ENCODE measurements around the gene MMP24. TPM values are rescaled to one million over a fixed set of nuclear protein-coding genes. Genes with fewer than 3 reads are reported as not detected.

Gene MMP24
- total and polyA plus RNA-seq, 10 donors = 0.10 to 0.32 (median 0.18) TPM

DNA sequence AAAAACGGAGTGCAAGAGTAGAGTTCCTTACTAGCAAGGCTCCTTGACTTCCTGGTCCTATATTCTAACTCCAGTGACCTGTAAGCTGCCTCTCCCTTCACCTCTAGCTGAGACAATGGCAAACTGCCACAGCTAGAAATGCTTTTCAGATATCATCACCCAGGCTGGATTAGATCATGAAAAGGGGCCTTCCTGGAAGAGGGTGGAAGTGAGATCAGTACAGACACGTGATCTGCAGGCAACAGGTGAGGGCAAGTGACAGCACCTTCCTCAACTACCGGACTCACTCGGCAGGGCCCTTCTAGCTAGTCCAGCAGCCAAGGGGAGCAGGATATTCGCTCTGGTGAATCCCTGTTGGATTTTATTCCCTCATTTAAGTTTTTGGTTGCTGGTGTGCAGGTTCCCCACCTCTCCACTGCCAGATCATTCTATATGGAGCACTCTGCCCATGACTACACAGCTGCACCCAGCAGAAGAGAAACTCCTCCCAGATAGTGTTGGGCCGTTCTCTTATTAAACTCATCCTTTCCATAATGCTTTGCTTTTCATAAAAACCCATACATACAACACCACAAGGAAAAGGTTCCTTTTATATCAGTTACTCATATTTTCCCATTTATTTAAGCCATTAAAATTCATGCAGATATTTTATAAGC is 92.1 kb downstream of the MMP24 start:
- DNase-seq = no peak
- H3K27ac ChIP-seq = no peak overlapping the region
- no peaks in the 10 kb centered on the region for H3K4me1 ChIP-seq
- H3K9me3 ChIP-seq = no peaks in the 10 kb centered on the region
- intact Hi-C loops (cut with DNase I; ENCODE audit: low total_unique reads) = no loop called here
- 72 to 94% (median 80%) methylated on average over 6 of the region's 6 CpGs for WGBS, 5 donors
- H3K4me3 ChIP-seq = no peak overlapping the region
- no peaks in the 10 kb centered on the region for H3K27me3 ChIP-seq (replicated peaks in 1 of 7)
- no peak for TF ChIP-seq POLR2A (IDR thresholded peaks at IDR 0.05)
- peaks cover 0 to 36% (median 1%) of the 10 kb centered on the region in 6 donors for H3K36me3 ChIP-seq

DNA sequence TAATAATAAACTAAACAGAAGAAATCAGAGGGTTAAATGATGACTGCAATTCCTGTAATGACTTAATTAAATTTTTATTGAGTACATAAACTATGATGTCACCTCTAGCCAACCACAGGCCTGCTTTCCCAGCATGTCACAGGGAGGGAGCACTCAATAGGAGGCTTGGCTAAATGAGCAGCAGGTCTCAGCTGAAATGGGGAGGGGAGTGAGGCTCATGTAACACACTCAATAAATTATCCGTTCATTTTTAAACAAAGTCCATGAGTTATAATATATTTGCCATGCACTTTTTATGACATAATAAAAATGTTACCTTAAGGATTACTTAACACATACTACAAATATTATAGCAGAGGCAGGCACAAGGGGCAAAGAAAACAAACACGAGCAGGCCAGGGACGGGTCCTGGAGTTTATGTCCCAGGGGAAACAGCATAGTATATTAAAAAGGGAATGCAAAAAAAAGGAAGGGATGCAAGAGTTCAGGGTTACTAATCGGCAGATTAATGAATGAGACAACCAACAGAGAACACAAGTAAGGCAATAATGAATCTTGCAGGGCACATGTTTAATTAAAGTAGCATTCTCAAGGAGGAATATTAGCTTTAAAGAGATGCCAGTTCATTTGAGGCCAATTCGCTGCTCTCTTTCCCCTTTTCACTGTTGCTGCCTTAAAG is 92.8 kb downstream of the MMP24 start:
- no peak for TF ChIP-seq POLR2AphosphoS5 (IDR thresholded peaks at IDR 0.05)
- TF ChIP-seq, protein P1, sequence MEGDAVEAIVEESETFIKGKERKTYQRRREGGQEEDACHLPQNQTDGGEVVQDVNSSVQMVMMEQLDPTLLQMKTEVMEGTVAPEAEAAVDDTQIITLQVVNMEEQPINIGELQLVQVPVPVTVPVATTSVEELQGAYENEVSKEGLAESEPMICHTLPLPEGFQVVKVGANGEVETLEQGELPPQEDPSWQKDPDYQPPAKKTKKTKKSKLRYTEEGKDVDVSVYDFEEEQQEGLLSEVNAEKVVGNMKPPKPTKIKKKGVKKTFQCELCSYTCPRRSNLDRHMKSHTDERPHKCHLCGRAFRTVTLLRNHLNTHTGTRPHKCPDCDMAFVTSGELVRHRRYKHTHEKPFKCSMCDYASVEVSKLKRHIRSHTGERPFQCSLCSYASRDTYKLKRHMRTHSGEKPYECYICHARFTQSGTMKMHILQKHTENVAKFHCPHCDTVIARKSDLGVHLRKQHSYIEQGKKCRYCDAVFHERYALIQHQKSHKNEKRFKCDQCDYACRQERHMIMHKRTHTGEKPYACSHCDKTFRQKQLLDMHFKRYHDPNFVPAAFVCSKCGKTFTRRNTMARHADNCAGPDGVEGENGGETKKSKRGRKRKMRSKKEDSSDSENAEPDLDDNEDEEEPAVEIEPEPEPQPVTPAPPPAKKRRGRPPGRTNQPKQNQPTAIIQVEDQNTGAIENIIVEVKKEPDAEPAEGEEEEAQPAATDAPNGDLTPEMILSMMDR (IDR thresholded peaks at IDR 0.05 in 8 of 11, conservative IDR thresholded peaks at IDR 0.05 in 3 of 11) = no peak
- no peak for TF ChIP-seq POLR2A (IDR thresholded peaks at IDR 0.05)
- Histone ChIP-seq H3K9me3 (no peaks in the 10 kb centered on the region), H3K36me3 (peaks cover 0 to 35% (median 1%) of the 10 kb centered on the region in 6 donors), H3K27ac (no peak overlapping the region), H3K27me3 (replicated peaks in 1 of 7) (no peaks in the 10 kb centered on the region), H3K4me1 (no peaks in the 10 kb centered on the region), H3K4me3 (no peak overlapping the region)
- intact Hi-C loops (cut with DNase I; ENCODE audit: low total_unique reads) = no loop called here
- DNase-seq = no peak
- 85 to 95% (median 89%) methylated on average over 5 of the region's 5 CpGs for WGBS, 5 donors

DNA sequence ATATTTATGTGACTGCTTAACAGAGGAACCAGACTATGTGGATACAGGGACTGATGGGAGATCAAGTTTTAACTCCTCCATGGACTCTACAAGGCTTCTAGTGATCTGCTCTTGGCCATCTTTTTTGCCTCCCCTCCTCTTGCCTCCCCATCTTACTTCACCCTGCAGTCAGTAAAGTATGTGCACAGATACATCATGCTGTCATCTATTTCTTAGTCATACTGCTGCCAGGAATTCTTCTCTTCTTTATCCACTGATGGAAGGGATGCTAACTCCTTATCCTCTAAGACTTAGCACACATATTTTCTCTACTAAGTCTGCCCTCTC is 93.3 kb downstream of the MMP24 start:
- no peaks in the 10 kb centered on the region for H3K27me3 ChIP-seq (replicated peaks in 1 of 7)
- TF ChIP-seq, protein P1 (IDR thresholded peaks at IDR 0.05 in 8 of 11, conservative IDR thresholded peaks at IDR 0.05 in 3 of 11) = no peak
- no peak for TF ChIP-seq POLR2AphosphoS5 (IDR thresholded peaks at IDR 0.05)
- TF ChIP-seq POLR2A (IDR thresholded peaks at IDR 0.05) = no peak
- intact Hi-C loops (cut with DNase I; ENCODE audit: low total_unique reads) = no loop called here
- peaks cover 0 to 32% (median 1%) of the 10 kb centered on the region in 6 donors for H3K36me3 ChIP-seq
- no peaks in the 10 kb centered on the region for H3K4me1 ChIP-seq
- no peak overlapping the region for H3K4me3 ChIP-seq
- DNase-seq = no peak
- no peaks in the 10 kb centered on the region for H3K9me3 ChIP-seq
- no peak overlapping the region for H3K27ac ChIP-seq

DNA sequence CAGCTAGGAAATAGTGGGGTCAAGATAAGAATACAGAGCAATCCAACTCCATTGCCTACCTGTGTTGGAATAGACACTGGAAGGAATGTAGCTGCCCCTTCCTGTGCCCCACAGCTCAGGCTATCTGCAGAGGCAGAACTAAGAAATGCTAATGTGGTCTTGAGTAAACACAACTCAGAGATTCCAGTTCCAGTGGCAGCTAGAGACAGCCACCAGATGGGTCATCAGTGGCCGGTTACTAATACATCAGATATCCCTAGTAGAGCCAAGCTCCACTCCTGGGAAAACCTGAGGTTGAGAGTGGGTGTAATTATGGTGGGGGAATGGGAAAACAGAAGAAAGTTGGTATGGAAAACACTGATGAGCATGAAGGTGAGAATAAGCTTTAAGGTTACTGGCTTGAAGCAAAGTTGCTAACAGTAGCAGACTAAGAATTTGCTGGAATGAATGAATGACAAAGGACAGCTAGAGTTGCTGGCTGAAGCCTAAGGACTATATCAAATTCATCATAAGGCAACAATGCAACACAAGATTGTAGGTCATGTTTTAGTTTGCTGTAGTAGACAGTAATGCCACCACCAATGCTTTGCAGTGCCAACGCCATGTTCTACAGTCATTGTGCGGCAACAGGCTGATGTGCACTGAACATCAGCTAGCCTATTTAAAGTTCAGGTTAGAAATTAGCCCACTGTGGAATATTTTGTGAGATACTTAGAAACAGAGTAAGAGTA is 94.1 kb downstream of the MMP24 start:
- Histone ChIP-seq H3K27ac (no peak overlapping the region), H3K27me3 (replicated peaks in 1 of 7) (no peaks in the 10 kb centered on the region), H3K4me1 (no peaks in the 10 kb centered on the region), H3K9me3 (no peaks in the 10 kb centered on the region), H3K36me3 (peaks cover 0 to 34% (median 1%) of the 10 kb centered on the region in 6 donors), H3K4me3 (no peak overlapping the region)
- 93 to 99% (median 96%) methylated on average over 3 of the region's 3 CpGs for WGBS, 5 donors
- TF ChIP-seq, protein P1 (IDR thresholded peaks at IDR 0.05 in 8 of 11, conservative IDR thresholded peaks at IDR 0.05 in 3 of 11) = no peak
- TF ChIP-seq POLR2AphosphoS5 (IDR thresholded peaks at IDR 0.05) (no peak), POLR2A (IDR thresholded peaks at IDR 0.05) (no peak)
- intact Hi-C loops (cut with DNase I; ENCODE audit: low total_unique reads) = no loop called here
- DNase-seq = no peak

All from spleen (tissue), 11 donors.